TTC549 (cell line): ENCODE measurements around the gene LGALS16.
A peak's percentile ranks its signal among the peaks of the same experiment; 100 is the strongest.
"Not testable (repeated sequence)": the region's sequence is repeated elsewhere in the genome, so short reads cannot be mapped to it uniquely, and the experiment has no call there.

Source experiments
- FAIRE-seq: peaks from 2 replicates; lab custom pipeline; 2012; peaks lifted over from hg19 to GRCh38; lab: Jason Lieb, UNC

Gene LGALS16

GRCh38 chr19:39655613-39656012, at the start of gene LGALS16:
Gene LGALS16 (plus strand): TSS chr19:39655913. CDS start chr19:39655962, 49 bp downstream.
- no peak for FAIRE-seq

GRCh38 chr19:39607021-39607420, 48.7 kb upstream of the LGALS16 start:
- FAIRE-seq: no peak

GRCh38 chr19:39607561-39607960, 48.2 kb upstream of the LGALS16 start:
- no peak for FAIRE-seq

GRCh38 chr19:39613597-39613996, 42.1 kb upstream of the LGALS16 start:
- FAIRE-seq: no peak

- no peak for FAIRE-seq
Observed at GRCh38 chr19:39617745-39618144, 38.0 kb upstream of the LGALS16 start.

- no peak for FAIRE-seq
Observed at GRCh38 chr19:39623946-39624345, 31.8 kb upstream of the LGALS16 start.

GRCh38 chr19:39627631-39628030, 28.1 kb upstream of the LGALS16 start:
- FAIRE-seq: not testable (repeated sequence)

GRCh38 chr19:39631178-39631577, 24.5 kb upstream of the LGALS16 start:
- no peak for FAIRE-seq

- no peak for FAIRE-seq
Observed at GRCh38 chr19:39631626-39632025, 24.1 kb upstream of the LGALS16 start.

GRCh38 chr19:39637891-39638290, 17.8 kb upstream of the LGALS16 start:
- no peak for FAIRE-seq

GRCh38 chr19:39641773-39642172, 13.9 kb upstream of the LGALS16 start:
- FAIRE-seq: no peak

- no peak for FAIRE-seq
Observed at GRCh38 chr19:39643591-39643990, 12.1 kb upstream of the LGALS16 start.

- no peak for FAIRE-seq
Observed at GRCh38 chr19:39645800-39646411, 9.8 kb upstream of the LGALS16 start.

- FAIRE-seq: no peak
Observed at GRCh38 chr19:39647918-39648317, 7.8 kb upstream of the LGALS16 start.

- FAIRE-seq: no peak
Observed at GRCh38 chr19:39659791-39660190, 4.1 kb downstream of the LGALS16 start.

GRCh38 chr19:39660661-39661060, 4.9 kb downstream of the LGALS16 start:
- no peak for FAIRE-seq

GRCh38 chr19:39661565-39661964, 5.9 kb downstream of the LGALS16 start:
- FAIRE-seq: no peak

- FAIRE-seq: not testable (repeated sequence)
Observed at GRCh38 chr19:39669860-39670259, 14.1 kb downstream of the LGALS16 start.

GRCh38 chr19:39670998-39671397, 15.3 kb downstream of the LGALS16 start:
- no peak for FAIRE-seq

- peak; percentile 77 for FAIRE-seq
Observed at GRCh38 chr19:39671739-39672363, 16.1 kb downstream of the LGALS16 start.

GRCh38 chr19:39672473-39672872, 16.8 kb downstream of the LGALS16 start:
- no peak for FAIRE-seq

GRCh38 chr19:39673862-39674261, 18.1 kb downstream of the LGALS16 start:
- FAIRE-seq: not testable (repeated sequence)

- no peak for FAIRE-seq
Observed at GRCh38 chr19:39676004-39676403, 20.3 kb downstream of the LGALS16 start.
